Esophagus squamous epithelium (tissue), 5 donors: ENCODE results near the gene APOBEC3A. TPM values are rescaled to one million over a fixed set of nuclear protein-coding genes. Genes with fewer than 3 reads are reported as not detected.

Experiments used
- DNase-seq: peaks from one replicate; lab custom pipeline; 2025; lab: John Stamatoyannopoulos, UW
- H3K27ac ChIP-seq, 4 donors: fragments of 200-600 bp; sonication (generic); one replicate each; pipeline ENCODE4 v1.5.1; 2016 to 2019; ENCODE audit warnings: mild to moderate bottlenecking in 1 of 4
- H3K27me3 ChIP-seq, 4 donors: fragments of 200-600 bp; sonication (generic); 1 replicate in 3 of 4; 2 replicates in 1 of 4; pipeline versions ENCODE4 v1.5.1 to v1.6.0; 2017 to 2021; ENCODE audit warnings: antibody characterized with exemption in 1 of 4
- H3K36me3 ChIP-seq, 3 donors: fragments of 200-600 bp; sonication (generic); one replicate each; pipeline ENCODE4 v1.5.1; 2016 to 2019
- H3K4me1 ChIP-seq, 3 donors: fragments of 200-600 bp; sonication (generic); one replicate each; pipeline ENCODE4 v1.5.1; 2017 to 2019
- H3K4me3 ChIP-seq, 4 donors: fragments of 200-600 bp; sonication (generic); 1 replicate in 3 of 4; 2 replicates in 1 of 4; pipeline ENCODE4 v1.5.1; 2016 to 2019; ENCODE audit warnings: mild to moderate bottlenecking in 2 of 4, moderate library complexity in 1 of 4
- H3K9me3 ChIP-seq, 3 donors: fragments of 200-600 bp; sonication (generic); one replicate each; pipeline ENCODE4 v1.5.1; 2016 to 2019
- CTCF ChIP-seq, 6 experiments: fragments of 450-650 bp in 4 of 6; fragments of 200-600 bp in 2 of 6; sonication (generic) in 2 of 6; IDR thresholded peaks; one replicate each; pipeline ENCODE4 v1.5.1; 2016 to 2019; ENCODE audit warnings: antibody characterized with exemption in 6 of 6, mild to moderate bottlenecking in 4 of 6, moderate library complexity in 4 of 6
- POLR2A ChIP-seq, 4 donors: fragments of 450-650 bp; IDR thresholded peaks; one replicate each; pipeline ENCODE4 v1.6.1; 2017; ENCODE audit warnings: antibody characterized with exemption in 4 of 4, mild to moderate bottlenecking in 4 of 4, moderate library complexity in 3 of 4
- WGBS, 2 donors: methylation state at CpG; one replicate each; pipeline ENCODE4 v1.1.5; 2018; 5-methylcytosine and 5-hydroxymethylcytosine counted together
- intact Hi-C: fragments of 100-400 bp; cut with DNase I; formaldehyde crosslinking; loops from one replicate; pipeline ENCODE4 v1.15.0; 2022
- total RNA-seq, 4 donors: library from RNA; depleted of rRNA; stranded (reverse); fragments of >200 nt; gene quantifications; one replicate each; pipeline ENCODE4 v1.1.0, GENCODE V29; 2016
- donor health status: DM: yes; HTN: yes; CAD: no.

The APOBEC3A gene
- total RNA-seq, 4 donors from 2014 or later = 0.57 to 27.3 (median 1.3) TPM

- H3K4me3 ChIP-seq = no peak overlapping the region
- peaks cover 20 to 52% (median 26%) of the 10 kb centered on the region in 3 donors for H3K4me1 ChIP-seq
- DNase-seq = no peak
- H3K36me3 ChIP-seq = no peaks in the 10 kb centered on the region
- H3K9me3 ChIP-seq = no peaks in the 10 kb centered on the region
- no peak overlapping the region for H3K27ac ChIP-seq
- WGBS, 2 donors = 35 to 49% methylated on average over 4 to 5 of the region's 6 CpGs
- intact Hi-C loops = loop anchor here (10.0 kb wide), 1 partner anchor 46 kb away; the partner anchor contains the start of gene CBX6
- TF ChIP-seq CTCF (IDR thresholded peaks at IDR 0.05) (no peak), POLR2A (IDR thresholded peaks at IDR 0.05) (no peak)
- peaks cover 0 to 6% (median 0%) of the 10 kb centered on the region in 4 donors for H3K27me3 ChIP-seq
These were observed 36.3 kb upstream of the APOBEC3A start for GRCh38 chr22:38921120-38921519.

- intact Hi-C loops = loop anchor here (10.0 kb wide), 1 partner anchor 47 kb away; the partner anchor contains the start of gene CBX6
- TF ChIP-seq CTCF (IDR thresholded peaks at IDR 0.05) (no peak), POLR2A (IDR thresholded peaks at IDR 0.05) (no peak)
- Histone ChIP-seq H3K4me3 (no peak overlapping the region), H3K9me3 (no peaks in the 10 kb centered on the region), H3K27ac (no peak overlapping the region), H3K36me3 (no peaks in the 10 kb centered on the region), H3K27me3 (peaks cover 0 to 2% (median 0%) of the 10 kb centered on the region in 4 donors), H3K4me1 (peaks cover 20 to 53% (median 26%) of the 10 kb centered on the region in 3 donors)
- no peak for DNase-seq
- WGBS, 2 donors = 71 to 86% methylated on average over 3 to 4 of the region's 4 CpGs
These were observed 35.6 kb upstream of the APOBEC3A start for GRCh38 chr22:38921806-38922205.

- 15 to 23% methylated on average over 7 to 10 of the region's 10 CpGs for WGBS, 2 donors
- no peak for DNase-seq
- Histone ChIP-seq H3K27ac (peak overlapping the region; percentile 74 to 91 (median 87)), H3K9me3 (no peaks in the 10 kb centered on the region), H3K36me3 (no peaks in the 10 kb centered on the region), H3K4me1 (peaks cover 27 to 68% (median 37%) of the 10 kb centered on the region in 3 donors), H3K27me3 (peaks cover 0 to 12% (median 0%) of the 10 kb centered on the region in 4 donors), H3K4me3 (peak overlapping the region in 3 of 4 donors; percentile 22 to 46 (median 25))
- intact Hi-C loops = loop anchor here (10.0 kb wide), 1 partner anchor 49 kb away; the partner anchor contains the start of gene CBX6
- TF ChIP-seq POLR2A (IDR thresholded peaks at IDR 0.05) (no peak), CTCF (IDR thresholded peaks at IDR 0.05) (peak in 4 of 6 experiments; percentile 30 to 45 (median 36))
These were observed 33.7 kb upstream of the APOBEC3A start for GRCh38 chr22:38923463-38924346.

GRCh38 chr22:38924347-38924952 is 33.0 kb upstream of the APOBEC3A start:
- 14% methylated on average over 9 of the region's 9 CpGs for WGBS, 2 donors
- no peak for TF ChIP-seq CTCF (IDR thresholded peaks at IDR 0.05)
- no peak for TF ChIP-seq POLR2A (IDR thresholded peaks at IDR 0.05)
- intact Hi-C loops = loop anchor here (10.0 kb wide), 1 partner anchor 50 kb away; the partner anchor contains the start of gene CBX6

More at GRCh38 chr22:38924347-38924952, 33.0 kb upstream of the APOBEC3A start:
- DNase-seq = no peak
- Histone ChIP-seq H3K9me3 (no peaks in the 10 kb centered on the region), H3K4me3 (peak overlapping the region in 3 of 4 donors; percentile 22 to 46 (median 25)), H3K27ac (peak overlapping the region; percentile 74 to 91 (median 87)), H3K27me3 (peaks cover 0 to 12% (median 0%) of the 10 kb centered on the region in 4 donors), H3K36me3 (no peaks in the 10 kb centered on the region), H3K4me1 (peaks cover 27 to 68% (median 37%) of the 10 kb centered on the region in 3 donors)
